ENCODE results near the gene IHH.

Gene IHH

GRCh38 chr2:219037783-219038499 is 22.8 kb downstream of the IHH start:
- DNase-seq = no peak

GRCh38 chr2:219035942-219036341 is 24.8 kb downstream of the IHH start:
- no peak for DNase-seq

GRCh38 chr2:219034823-219035222 is 25.9 kb downstream of the IHH start:
- DNase-seq = no peak

- DNase-seq = no peak
Measured at GRCh38 chr2:219032051-219032745, 28.5 kb downstream of the IHH start.

- DNase-seq = no peak
Measured at GRCh38 chr2:219031005-219031738, 29.5 kb downstream of the IHH start.

- no peak for DNase-seq
Measured at GRCh38 chr2:219030177-219030940, 30.4 kb downstream of the IHH start.

- peak; percentile 70 for DNase-seq
Measured at GRCh38 chr2:219029829-219030165, 30.9 kb downstream of the IHH start.

- DNase-seq = no peak
Measured at GRCh38 chr2:219028996-219029828, 31.5 kb downstream of the IHH start.

GRCh38 chr2:219028141-219028540 is 32.6 kb downstream of the IHH start:
- DNase-seq = peak; percentile 4

- no peak for DNase-seq
Measured at GRCh38 chr2:219027511-219028055, 33.1 kb downstream of the IHH start.

- no peak for DNase-seq
Measured at GRCh38 chr2:219026946-219027345, 33.8 kb downstream of the IHH start.

- DNase-seq = no peak
Measured at GRCh38 chr2:219025637-219026585, 34.8 kb downstream of the IHH start.

GRCh38 chr2:219024059-219024458 is 36.7 kb downstream of the IHH start:
- DNase-seq = no peak

GRCh38 chr2:219023045-219023605 is 37.6 kb downstream of the IHH start:
- DNase-seq = no peak

GRCh38 chr2:219022616-219023015 is 38.1 kb downstream of the IHH start:
- DNase-seq = no peak

GRCh38 chr2:219022041-219022440 is 38.7 kb downstream of the IHH start:
- no peak for DNase-seq

- no peak for DNase-seq
Measured at GRCh38 chr2:219021591-219021990, 39.1 kb downstream of the IHH start.

- no peak for DNase-seq
Measured at GRCh38 chr2:219020604-219021365, 39.9 kb downstream of the IHH start.

- no peak for DNase-seq
Measured at GRCh38 chr2:219019436-219019835, 41.3 kb downstream of the IHH start.

- no peak for DNase-seq
Measured at GRCh38 chr2:219018726-219019125, 42.0 kb downstream of the IHH start.

Measured in NCI-H69 (cell line).